GM23338 (cell line): Measurements from ENCODE around the gene TMEM201. TPM values are rescaled to one million over a fixed set of nuclear protein-coding genes. Genes with fewer than 3 reads are reported as not detected.

Experiments
- ATAC-seq: fragments of 200-7000 bp; cut with Tn5 transposase; 3 replicates; pipeline ENCODE4 v1.9.1; 2020
- DNase-seq: peaks from one replicate; pipeline ENCODE4 v3.0.0-alpha.2; 2015; ENCODE audit warnings: low spot score
- H2AFZ ChIP-seq: fragments of 200-600 bp; sonication (generic); 2 replicates; pipeline ENCODE4 v1.8.0; 2016; ENCODE audit warnings: antibody characterized with exemption, mild to moderate bottlenecking, moderate library complexity
- H3F3A ChIP-seq: fragments of 200-600 bp; sonication (generic); replicated peaks from 2 replicates; pipeline ENCODE4 v1.8.0; 2017; ENCODE audit warnings: antibody characterized with exemption, mixed run types, low read depth
- H3K27ac ChIP-seq: fragments of 200-600 bp; sonication (generic); 2 replicates; pipeline ENCODE4 v1.6.1; 2016; ENCODE audit warnings: low read depth
- H3K27me3 ChIP-seq: fragments of 200-600 bp; sonication (generic); 2 replicates; pipeline ENCODE4 v1.8.0; 2016; ENCODE audit warnings: mild to moderate bottlenecking, mixed run types, moderate library complexity; ENCODE audit not compliant: insufficient read depth
- H3K36me3 ChIP-seq: fragments of 200-600 bp; sonication (generic); 2 replicates; pipeline ENCODE4 v1.8.0; 2016; ENCODE audit warnings: mild to moderate bottlenecking; ENCODE audit not compliant: insufficient read depth
- H3K4me1 ChIP-seq: fragments of 200-600 bp; sonication (generic); 2 replicates; pipeline ENCODE4 v1.8.0; 2016; ENCODE audit warnings: mild to moderate bottlenecking, moderate library complexity; ENCODE audit not compliant: insufficient read depth
- H3K4me2 ChIP-seq: fragments of 200-600 bp; sonication (generic); 2 replicates; pipeline ENCODE4 v1.7.1; 2017; ENCODE audit warnings: mixed run types
- H3K4me3 ChIP-seq: fragments of 200-600 bp; sonication (generic); 2 replicates; pipeline ENCODE4 v1.6.1; 2016; ENCODE audit warnings: mixed run types
- H3K79me2 ChIP-seq: fragments of 200-600 bp; sonication (generic); replicated peaks from 2 replicates; pipeline ENCODE4 v1.8.0; 2017; ENCODE audit warnings: mild to moderate bottlenecking; ENCODE audit not compliant: insufficient read depth
- H3K9me2 ChIP-seq: fragments of 200-600 bp; sonication (generic); 2 replicates; pipeline ENCODE4 v1.8.0; 2017; ENCODE audit not compliant: insufficient read depth
- H4K20me1 ChIP-seq: fragments of 200-600 bp; sonication (generic); replicated peaks from 2 replicates; pipeline ENCODE4 v1.8.0; 2017; ENCODE audit warnings: mild to moderate bottlenecking; ENCODE audit not compliant: insufficient read depth
- H3K27ac Mint-ChIP-seq: 2 replicates; pipeline ENCODE4 v1.8.0; 2020; ENCODE audit warnings: inconsistent platforms, mild to moderate bottlenecking, moderate library complexity, mixed read lengths
- H3K27me3 Mint-ChIP-seq: 3 replicates; pipeline ENCODE4 v1.8.0; 2022; ENCODE audit warnings: low read depth, mild to moderate bottlenecking, moderate library complexity, mixed read lengths, inconsistent platforms; ENCODE audit not compliant: insufficient read depth, poor library complexity
- H3K36me3 Mint-ChIP-seq: 3 replicates; pipeline ENCODE4 v1.8.0; 2021; ENCODE audit warnings: low read depth, mild to moderate bottlenecking, inconsistent platforms, moderate library complexity, mixed read lengths
- H3K4me1 Mint-ChIP-seq: 3 replicates; pipeline ENCODE4 v1.8.0; 2020; ENCODE audit warnings: mild to moderate bottlenecking, inconsistent platforms, mixed read lengths
- H3K4me3 Mint-ChIP-seq: 3 replicates; pipeline ENCODE4 v1.8.0; 2021; ENCODE audit warnings: moderate library complexity, mild to moderate bottlenecking, inconsistent platforms, mixed read lengths
- H3K9me3 Mint-ChIP-seq: 3 replicates; pipeline ENCODE4 v1.8.0; 2020; ENCODE audit warnings: moderate library complexity, mild to moderate bottlenecking, inconsistent platforms, mixed read lengths
- EZH2 ChIP-seq: fragments of 200-600 bp; sonication (generic); IDR thresholded peaks from one replicate; pipeline ENCODE4 v1.8.0; 2017; ENCODE audit warnings: antibody characterized with exemption, mild to moderate bottlenecking, low read depth; ENCODE audit not compliant: unreplicated experiment
- EZH2phosphoT487 ChIP-seq: fragments of 200-600 bp; sonication (generic); IDR thresholded peaks from one replicate; pipeline ENCODE4 v1.8.1; 2018; ENCODE audit warnings: antibody characterized with exemption; ENCODE audit not compliant: unreplicated experiment
- JUNB ChIP-seq: IDR thresholded peaks from one replicate; pipeline ENCODE4 v1.6.1; 2016; ENCODE audit warnings: antibody characterized with exemption; ENCODE audit not compliant: unreplicated experiment
- NANOG ChIP-seq: IDR thresholded peaks from 2 replicates; pipeline ENCODE4 v1.6.1; 2016; ENCODE audit warnings: antibody characterized with exemption, borderline replicate concordance
- POLR2AphosphoS5 ChIP-seq: IDR thresholded peaks from 2 replicates; pipeline ENCODE4 v1.6.1; 2016; ENCODE audit warnings: antibody characterized with exemption, low read depth
- ZNF114 ChIP-seq: fragments of 250-450 bp; sonication (Bioruptor Pico); IDR thresholded peaks from 2 replicates; pipeline ENCODE4 v1.5.0; 2020; ENCODE audit warnings: mild to moderate bottlenecking, moderate library complexity
- ZNF462 ChIP-seq: fragments of 250-450 bp; sonication (Bioruptor Pico); IDR thresholded peaks from 2 replicates; pipeline ENCODE4 v1.5.0; 2020; ENCODE audit warnings: mild to moderate bottlenecking, moderate library complexity
- polyA plus RNA-seq: library from polyadenylated mRNA; unstranded; fragments of >200 nt; fragmentation: Nextera tagmentation; extraction: Ambion mirVana; gene quantifications from 2 replicates; pipeline ENCODE4 v1.2.1, GENCODE V29; 2016
- total RNA-seq: library from RNA; depleted of rRNA; stranded (reverse); fragments of >200 nt; shearing (Covaris generic); gene quantifications from 2 replicates; pipeline ENCODE4 v1.2.3, GENCODE V29; 2014

TMEM201 gene
- total and polyA plus RNA-seq, 2 experiments from 2014 or later, result 11.6 to 27.2 TPM

GRCh38 chr1:9611716-9612115 lies 23.0 kb downstream of the TMEM201 start (continued):
- TF ChIP-seq ZNF462 (CRISPR knock-in tag), result no peak
- no peak for TF ChIP-seq EZH2phosphoT487
- TF ChIP-seq JUNB, result no peak
- TF ChIP-seq POLR2AphosphoS5, result no peak
- TF ChIP-seq EZH2, result no peak
- no peak for TF ChIP-seq NANOG

- H3K27me3 ChIP-seq, result no peaks in the 10 kb centered on the region
- no peaks in the 10 kb centered on the region for H3K79me2 ChIP-seq
- no peak overlapping the region for H3K4me3 ChIP-seq
- peaks cover 4% of the 10 kb centered on the region; the same call in 2 of the 3 replicates for H3K4me1 Mint-ChIP-seq
- H3F3A ChIP-seq, result no peaks in the 10 kb centered on the region
- no peak overlapping the region for H3K4me2 ChIP-seq
- no peak overlapping the region for H3K27ac Mint-ChIP-seq
- H3K36me3 ChIP-seq, result 0 out of 2 replicates have a peak, but pooled peaks cover 3% of the 10 kb centered on the region
- no peak overlapping the region for H3K4me3 Mint-ChIP-seq
- no peaks in the 10 kb centered on the region for H3K9me2 ChIP-seq
- no peak for ATAC-seq
- H3K27me3 Mint-ChIP-seq, result peaks cover 14% of the 10 kb centered on the region
- no peak overlapping the region for H3K27ac ChIP-seq
- no peaks in the 10 kb centered on the region for H3K4me1 ChIP-seq
- no peaks in the 10 kb centered on the region for H3K9me3 Mint-ChIP-seq
- no peaks in the 10 kb centered on the region for H4K20me1 ChIP-seq
- DNase-seq, result no peak
- peaks cover 12% of the 10 kb centered on the region; the same call in 2 of the 3 replicates for H3K36me3 Mint-ChIP-seq
- H2AFZ ChIP-seq, result no peak overlapping the region
- TF ChIP-seq ZNF462 (CRISPR knock-in tag), result no peak
- no peak for TF ChIP-seq JUNB
- no peak for TF ChIP-seq ZNF114 (CRISPR knock-in tag)
Measured at GRCh38 chr1:9612162-9612845, 23.6 kb downstream of the TMEM201 start.
